ENCODE results near the gene LARGE2. TPM values are rescaled to one million over a fixed set of nuclear protein-coding genes. Genes with fewer than 3 reads are reported as not detected.

LARGE2 gene
- total and polyA plus RNA-seq, 10 of the 15 experiments (the other 5 are each of a cell fraction or from before 2014, with no cell fraction given): 0.03 to 0.41 (median 0.19) TPM; not detected in 6

DNA sequence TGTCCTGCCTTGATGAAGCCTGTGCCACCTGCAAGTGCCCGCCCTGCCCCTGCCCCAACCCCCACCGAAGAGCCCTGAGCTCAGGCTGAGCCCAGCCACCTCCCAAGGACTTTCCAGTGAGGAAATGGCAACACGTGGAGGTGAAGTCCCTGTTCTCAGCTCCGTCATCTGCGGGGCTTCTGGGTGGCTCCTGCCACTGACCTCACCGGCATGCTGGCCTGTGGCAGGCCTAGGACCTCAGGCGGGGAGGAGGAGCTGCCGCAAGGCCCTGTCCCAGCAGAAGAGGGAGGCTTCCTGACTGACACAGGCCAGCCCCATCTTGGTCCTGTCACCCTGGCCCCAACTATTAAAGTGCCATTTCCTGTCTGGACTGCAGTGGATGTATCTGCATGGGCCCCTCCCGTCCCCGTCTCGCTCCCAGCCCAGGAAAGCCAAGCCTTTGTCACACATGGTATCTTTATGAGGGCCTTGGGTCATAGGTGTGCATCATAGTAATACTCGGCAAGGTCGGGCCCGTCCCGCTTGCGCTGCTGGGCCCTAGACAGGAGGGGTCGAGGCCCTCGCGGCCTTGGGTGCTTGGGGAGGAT, 16.3 kb upstream of the LARGE2 start:
- intact Hi-C loops (cut with micrococcal nuclease; ENCODE audit: unreplicated experiment) (no loop called here), in situ Hi-C loops (cut with MboI) (no loop called here)
- Histone ChIP-seq H3K36me3 (ENCODE audit: control insufficient read depth in 2 of 2, insufficient read depth in 2 of 2, low read length in 1 of 2) (peaks cover 0 to 5% of the 10 kb centered on the region in 2 experiments; a peak in 2 of 4 replicates), H3K27ac (ENCODE audit: control insufficient read depth, insufficient read depth) (no peak overlapping the region), H3K27me3 (replicated peaks in 1 of 2; ENCODE audit: control insufficient read depth in 2 of 2, insufficient read depth in 2 of 2, low read length in 1 of 2) (no peaks in the 10 kb centered on the region; a peak in 1 of 4 replicates), H3K9ac (ENCODE audit: control insufficient read depth, insufficient read depth, low read length) (no peak overlapping the region), H3K4me2 (ENCODE audit: control insufficient read depth, insufficient read depth) (no peak overlapping the region), H3K4me1 (ENCODE audit: control insufficient read depth, insufficient read depth, low read length) (no peaks in the 10 kb centered on the region), H3K4me3 (no peak overlapping the region), H4K20me1 (ENCODE audit: control insufficient read depth, insufficient read depth) (no peaks in the 10 kb centered on the region), H2AFZ (ENCODE audit: control insufficient read depth, low read depth, low read length) (no peak overlapping the region), H3K79me2 (ENCODE audit: control insufficient read depth, insufficient read depth, low read length) (no peaks in the 10 kb centered on the region), H3K9me3 (replicated peaks; ENCODE audit: control insufficient read depth, insufficient read depth, low read length) (no peaks in the 10 kb centered on the region)
- no TSS peak for BruUV-seq (replicated peaks)
- WGBS (ENCODE audit: insufficient coverage, insufficient replicate concordance, low lambda C conversion rate, missing lambda C conversion rate): 54% methylated on average over 17 of the region's 19 CpGs
- RAD21 ChIA-PET (ENCODE audit: unreplicated experiment): no interaction called here
- FAIRE-seq (no peak), ATAC-seq (peak; percentile 49), DNase-seq (ENCODE audit: low read depth, low spot score) (no peak)
- SMC1A ChIA-PET (ENCODE audit: uncharacterized antibody, unreplicated experiment): no interaction called here
- POLR2A ChIA-PET: interaction anchor here (0.5 kb wide), 1 partner anchor 29 kb away, joined by 5 read pairs; no protein-coding TSS in a partner anchor
- CTCF ChIA-PET: no interaction called here
- no peak for TF ChIP-seq SP1 (IDR thresholded peaks at IDR 0.05; ENCODE audit: low read depth, low read length)
- TF ChIP-seq CHD2 (IDR thresholded peaks at IDR 0.05; ENCODE audit: borderline replicate concordance, low read depth, low read length): no peak
- no peak for TF ChIP-seq RELA (IDR thresholded peaks at IDR 0.05; ENCODE audit: borderline replicate concordance, partially characterized antibody)
- TF ChIP-seq ASH2L (IDR thresholded peaks at IDR 0.05; ENCODE audit: borderline replicate concordance, low read depth): no peak
- TF ChIP-seq, protein P1, sequence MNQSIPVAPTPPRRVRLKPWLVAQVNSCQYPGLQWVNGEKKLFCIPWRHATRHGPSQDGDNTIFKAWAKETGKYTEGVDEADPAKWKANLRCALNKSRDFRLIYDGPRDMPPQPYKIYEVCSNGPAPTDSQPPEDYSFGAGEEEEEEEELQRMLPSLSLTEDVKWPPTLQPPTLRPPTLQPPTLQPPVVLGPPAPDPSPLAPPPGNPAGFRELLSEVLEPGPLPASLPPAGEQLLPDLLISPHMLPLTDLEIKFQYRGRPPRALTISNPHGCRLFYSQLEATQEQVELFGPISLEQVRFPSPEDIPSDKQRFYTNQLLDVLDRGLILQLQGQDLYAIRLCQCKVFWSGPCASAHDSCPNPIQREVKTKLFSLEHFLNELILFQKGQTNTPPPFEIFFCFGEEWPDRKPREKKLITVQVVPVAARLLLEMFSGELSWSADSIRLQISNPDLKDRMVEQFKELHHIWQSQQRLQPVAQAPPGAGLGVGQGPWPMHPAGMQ (IDR thresholded peaks at IDR 0.05; ENCODE audit: borderline replicate concordance): no peak
- TF ChIP-seq NR2C1 (IDR thresholded peaks at IDR 0.05): no peak
- no peak for TF ChIP-seq E2F4 (IDR thresholded peaks at IDR 0.05; ENCODE audit: low read depth, low read length)
- no peak for TF ChIP-seq REST (IDR thresholded peaks at IDR 0.05; ENCODE audit: low read depth, low read length)
- TF ChIP-seq, protein P2, sequence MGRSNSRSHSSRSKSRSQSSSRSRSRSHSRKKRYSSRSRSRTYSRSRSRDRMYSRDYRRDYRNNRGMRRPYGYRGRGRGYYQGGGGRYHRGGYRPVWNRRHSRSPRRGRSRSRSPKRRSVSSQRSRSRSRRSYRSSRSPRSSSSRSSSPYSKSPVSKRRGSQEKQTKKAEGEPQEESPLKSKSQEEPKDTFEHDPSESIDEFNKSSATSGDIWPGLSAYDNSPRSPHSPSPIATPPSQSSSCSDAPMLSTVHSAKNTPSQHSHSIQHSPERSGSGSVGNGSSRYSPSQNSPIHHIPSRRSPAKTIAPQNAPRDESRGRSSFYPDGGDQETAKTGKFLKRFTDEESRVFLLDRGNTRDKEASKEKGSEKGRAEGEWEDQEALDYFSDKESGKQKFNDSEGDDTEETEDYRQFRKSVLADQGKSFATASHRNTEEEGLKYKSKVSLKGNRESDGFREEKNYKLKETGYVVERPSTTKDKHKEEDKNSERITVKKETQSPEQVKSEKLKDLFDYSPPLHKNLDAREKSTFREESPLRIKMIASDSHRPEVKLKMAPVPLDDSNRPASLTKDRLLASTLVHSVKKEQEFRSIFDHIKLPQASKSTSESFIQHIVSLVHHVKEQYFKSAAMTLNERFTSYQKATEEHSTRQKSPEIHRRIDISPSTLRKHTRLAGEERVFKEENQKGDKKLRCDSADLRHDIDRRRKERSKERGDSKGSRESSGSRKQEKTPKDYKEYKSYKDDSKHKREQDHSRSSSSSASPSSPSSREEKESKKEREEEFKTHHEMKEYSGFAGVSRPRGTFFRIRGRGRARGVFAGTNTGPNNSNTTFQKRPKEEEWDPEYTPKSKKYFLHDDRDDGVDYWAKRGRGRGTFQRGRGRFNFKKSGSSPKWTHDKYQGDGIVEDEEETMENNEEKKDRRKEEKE (IDR thresholded peaks at IDR 0.05): no peak
- TF ChIP-seq, protein P3, sequence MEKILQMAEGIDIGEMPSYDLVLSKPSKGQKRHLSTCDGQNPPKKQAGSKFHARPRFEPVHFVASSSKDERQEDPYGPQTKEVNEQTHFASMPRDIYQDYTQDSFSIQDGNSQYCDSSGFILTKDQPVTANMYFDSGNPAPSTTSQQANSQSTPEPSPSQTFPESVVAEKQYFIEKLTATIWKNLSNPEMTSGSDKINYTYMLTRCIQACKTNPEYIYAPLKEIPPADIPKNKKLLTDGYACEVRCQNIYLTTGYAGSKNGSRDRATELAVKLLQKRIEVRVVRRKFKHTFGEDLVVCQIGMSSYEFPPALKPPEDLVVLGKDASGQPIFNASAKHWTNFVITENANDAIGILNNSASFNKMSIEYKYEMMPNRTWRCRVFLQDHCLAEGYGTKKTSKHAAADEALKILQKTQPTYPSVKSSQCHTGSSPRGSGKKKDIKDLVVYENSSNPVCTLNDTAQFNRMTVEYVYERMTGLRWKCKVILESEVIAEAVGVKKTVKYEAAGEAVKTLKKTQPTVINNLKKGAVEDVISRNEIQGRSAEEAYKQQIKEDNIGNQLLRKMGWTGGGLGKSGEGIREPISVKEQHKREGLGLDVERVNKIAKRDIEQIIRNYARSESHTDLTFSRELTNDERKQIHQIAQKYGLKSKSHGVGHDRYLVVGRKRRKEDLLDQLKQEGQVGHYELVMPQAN (conservative IDR thresholded peaks at IDR 0.05): no peak
- no peak for TF ChIP-seq YBX1 (IDR thresholded peaks at IDR 0.05)

All from GM12878 (cell line).